ENCODE data around the gene TMEM161A.

DNA sequence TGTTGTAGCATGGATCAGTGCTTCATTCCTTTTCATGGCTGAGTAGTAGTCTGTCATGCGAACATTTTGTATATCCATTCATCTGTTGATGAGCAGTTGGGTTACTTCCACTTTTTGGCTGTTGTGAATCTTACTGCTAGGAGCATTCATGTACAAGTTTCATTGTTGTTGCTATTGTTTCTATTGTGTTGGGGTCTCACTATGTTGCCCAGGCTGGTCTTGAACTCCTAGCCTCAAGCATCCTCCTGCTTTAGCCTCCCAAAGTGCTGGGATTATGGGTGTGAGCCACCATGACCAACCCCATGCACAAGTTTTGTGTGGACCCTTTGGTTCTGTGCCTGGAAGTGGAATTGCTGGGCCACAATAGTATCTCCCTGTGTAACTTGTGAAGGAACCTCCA lies 58.7 kb downstream of the TMEM161A start:
- TF ChIP-seq, protein P1, sequence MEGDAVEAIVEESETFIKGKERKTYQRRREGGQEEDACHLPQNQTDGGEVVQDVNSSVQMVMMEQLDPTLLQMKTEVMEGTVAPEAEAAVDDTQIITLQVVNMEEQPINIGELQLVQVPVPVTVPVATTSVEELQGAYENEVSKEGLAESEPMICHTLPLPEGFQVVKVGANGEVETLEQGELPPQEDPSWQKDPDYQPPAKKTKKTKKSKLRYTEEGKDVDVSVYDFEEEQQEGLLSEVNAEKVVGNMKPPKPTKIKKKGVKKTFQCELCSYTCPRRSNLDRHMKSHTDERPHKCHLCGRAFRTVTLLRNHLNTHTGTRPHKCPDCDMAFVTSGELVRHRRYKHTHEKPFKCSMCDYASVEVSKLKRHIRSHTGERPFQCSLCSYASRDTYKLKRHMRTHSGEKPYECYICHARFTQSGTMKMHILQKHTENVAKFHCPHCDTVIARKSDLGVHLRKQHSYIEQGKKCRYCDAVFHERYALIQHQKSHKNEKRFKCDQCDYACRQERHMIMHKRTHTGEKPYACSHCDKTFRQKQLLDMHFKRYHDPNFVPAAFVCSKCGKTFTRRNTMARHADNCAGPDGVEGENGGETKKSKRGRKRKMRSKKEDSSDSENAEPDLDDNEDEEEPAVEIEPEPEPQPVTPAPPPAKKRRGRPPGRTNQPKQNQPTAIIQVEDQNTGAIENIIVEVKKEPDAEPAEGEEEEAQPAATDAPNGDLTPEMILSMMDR (IDR thresholded peaks at IDR 0.05), result no peak
- no peak for TF ChIP-seq POLR2AphosphoS5 (IDR thresholded peaks at IDR 0.05; ENCODE audit: insufficient read depth in 1 of 2, low read depth in 1 of 2)
- TF ChIP-seq POLR2A (IDR thresholded peaks at IDR 0.05), result no peak
